Activated CD4-positive, alpha-beta T cell treated with anti-CD3 and anti-CD28 coated beads for 24 hours (primary cell): ENCODE results near the gene ZMYND8.

Source experiments
- DNase-seq, 2 donors: peaks; one replicate each; pipeline ENCODE4 v3.0.0-alpha.2; 2020; ENCODE audit warnings: low read depth in 2 of 2

Gene ZMYND8

DNA sequence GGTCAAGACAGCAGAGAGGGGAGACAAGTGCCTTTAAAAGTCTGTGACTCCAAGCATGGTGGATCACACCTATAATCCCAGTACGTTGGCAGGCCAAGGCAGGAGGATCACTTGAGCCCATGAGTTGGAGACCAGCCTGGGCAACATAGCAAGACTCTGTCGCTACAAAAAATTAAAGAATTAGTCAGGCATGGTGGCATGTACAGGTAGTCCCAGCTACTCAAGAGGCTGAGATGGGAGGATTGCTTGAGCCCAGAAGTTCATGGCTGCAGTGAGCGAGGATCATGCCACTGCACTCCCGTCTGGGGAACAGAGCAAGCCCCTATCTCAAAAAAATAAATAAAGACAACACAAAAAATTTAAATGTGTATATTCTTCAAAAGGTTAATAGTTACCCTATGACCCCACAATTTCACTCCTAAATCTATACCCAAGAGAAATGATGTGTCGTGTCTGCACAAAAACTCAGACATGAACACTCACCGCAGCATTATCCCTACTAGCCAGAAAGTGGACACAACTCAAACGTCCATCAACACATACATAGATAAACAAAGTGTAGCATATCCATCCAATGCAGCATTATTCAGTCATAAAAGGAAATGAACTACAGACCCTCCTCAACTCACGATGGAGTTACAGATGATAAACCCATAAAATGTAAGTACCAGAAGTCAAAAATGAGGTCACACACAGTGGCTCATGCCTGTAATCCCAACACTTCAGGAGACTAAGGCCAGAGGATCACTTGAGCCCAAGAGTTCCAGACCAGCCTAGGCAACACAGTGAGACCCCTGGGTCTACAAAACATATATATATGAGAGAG is 23.9 kb downstream of the ZMYND8 start:
- no peak for DNase-seq

GRCh38 chr20:47330933-47331708 is 25.4 kb downstream of the ZMYND8 start:
- no peak for DNase-seq

- DNase-seq, result no peak
Measured at GRCh38 chr20:47330071-47330470, 26.4 kb downstream of the ZMYND8 start.

GRCh38 chr20:47328129-47328528 is 28.4 kb downstream of the ZMYND8 start:
- DNase-seq, result no peak

DNA sequence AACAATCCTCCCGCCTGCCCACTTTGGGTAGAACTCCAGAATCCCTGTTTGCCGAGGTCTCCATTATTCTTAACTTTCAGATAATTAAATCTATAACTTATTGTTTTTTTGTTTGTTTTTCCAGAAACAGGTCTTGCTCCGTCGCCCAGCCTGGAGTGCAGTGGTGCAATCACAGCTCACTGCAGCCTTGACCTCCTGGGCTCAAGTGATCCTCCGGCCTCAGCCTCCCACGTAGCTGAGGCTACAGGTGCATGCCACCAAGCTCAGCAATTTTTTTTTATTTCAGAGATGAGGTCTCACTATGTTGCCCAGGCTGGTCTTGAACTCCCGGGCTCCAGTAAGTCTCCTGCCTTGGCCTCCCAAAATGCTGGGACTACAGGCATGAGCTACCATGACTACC is 28.8 kb downstream of the ZMYND8 start:
- no peak for DNase-seq

- no peak for DNase-seq
Measured at GRCh38 chr20:47326658-47327268, 29.7 kb downstream of the ZMYND8 start.

DNA sequence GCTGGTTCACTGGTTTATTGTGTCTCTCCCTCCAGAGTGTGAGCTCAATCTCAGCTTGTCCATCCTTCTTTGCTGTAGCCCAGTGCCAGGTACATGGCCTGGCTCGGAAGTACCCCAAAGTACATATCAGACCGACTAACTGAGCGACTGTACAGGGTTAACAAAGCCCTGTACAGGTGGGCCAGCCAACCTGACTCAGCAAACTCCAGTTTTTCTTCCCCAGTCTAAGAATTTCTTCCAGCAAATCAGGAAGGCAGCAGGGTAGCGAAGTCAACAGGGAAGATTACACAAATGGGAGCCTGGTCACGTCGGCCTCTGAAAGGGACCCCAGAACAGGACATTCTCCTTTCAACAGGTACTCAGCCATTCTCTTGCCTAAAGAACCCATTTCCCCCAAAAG is 31.3 kb downstream of the ZMYND8 start:
- DNase-seq, result no peak

- DNase-seq, result no peak
Measured at GRCh38 chr20:47320990-47321805, 35.3 kb downstream of the ZMYND8 start.

GRCh38 chr20:47319517-47320252 is 36.8 kb downstream of the ZMYND8 start:
- DNase-seq, result no peak

DNA sequence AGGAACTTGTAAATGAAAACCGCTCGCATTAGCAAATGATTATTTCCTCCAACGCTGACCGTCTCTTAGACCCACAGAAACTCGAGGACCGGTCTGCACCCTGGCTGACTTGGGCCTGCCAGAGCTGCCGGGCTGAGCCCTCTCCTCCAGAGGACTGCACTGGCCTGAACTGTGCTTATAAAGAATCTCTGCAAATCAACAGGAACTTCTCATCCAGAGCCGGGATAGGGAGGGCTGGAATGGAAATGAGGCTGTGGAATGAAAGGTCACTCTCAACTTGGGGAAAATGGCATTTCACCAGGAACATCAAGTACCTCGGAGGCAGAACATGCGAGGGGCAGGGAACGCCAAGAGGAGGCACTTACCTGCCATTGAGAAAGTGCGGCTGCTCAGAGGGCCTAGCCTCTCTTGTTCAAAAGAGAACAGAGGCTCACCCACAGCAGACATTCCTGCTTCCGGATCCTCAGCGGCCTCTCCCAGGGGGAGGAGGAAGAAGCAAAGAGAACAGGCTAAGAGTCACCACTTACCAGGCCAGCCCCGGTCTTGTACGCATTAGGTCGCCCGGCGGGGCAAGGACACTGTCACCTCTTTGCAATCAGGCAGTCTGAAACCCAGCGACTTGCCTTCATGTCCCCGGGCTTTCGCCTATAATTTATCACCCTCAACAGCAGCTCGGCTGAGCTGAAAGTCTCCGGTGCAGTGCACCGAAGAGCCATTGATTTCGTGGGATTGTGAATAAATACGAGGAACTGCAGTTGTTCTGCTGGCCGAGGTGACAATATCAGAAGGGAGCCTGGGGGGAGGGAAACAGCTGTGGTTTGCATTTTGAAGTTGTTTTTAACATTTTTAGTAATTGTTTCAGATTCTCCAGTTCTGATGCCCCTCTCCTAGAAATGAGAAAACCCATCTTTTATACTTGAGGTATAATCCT is 37.6 kb downstream of the ZMYND8 start:
- DNase-seq, result no peak

- no peak for DNase-seq
Measured at GRCh38 chr20:47318027-47318585, 38.4 kb downstream of the ZMYND8 start.

- peak; percentile 43 to 48 for DNase-seq
Measured at GRCh38 chr20:47317127-47317895, 39.2 kb downstream of the ZMYND8 start.

DNA sequence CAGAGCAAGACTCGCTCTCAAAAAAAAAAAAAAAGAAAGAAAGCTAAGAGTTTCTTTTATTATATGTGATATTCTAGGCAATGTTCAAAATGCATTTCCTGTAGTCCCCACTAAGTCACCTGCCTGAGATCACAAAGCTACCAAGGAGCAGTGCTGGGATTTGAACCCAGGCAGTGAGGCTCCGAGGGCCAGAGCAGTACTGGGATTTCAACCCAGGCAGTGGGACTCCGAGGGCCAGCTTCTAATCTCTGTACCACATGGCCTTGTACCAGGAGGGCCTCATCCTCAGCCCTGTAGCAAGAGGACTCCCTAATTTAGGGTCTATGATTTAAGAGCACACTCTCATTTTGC is 39.7 kb downstream of the ZMYND8 start:
- no peak for DNase-seq

DNA sequence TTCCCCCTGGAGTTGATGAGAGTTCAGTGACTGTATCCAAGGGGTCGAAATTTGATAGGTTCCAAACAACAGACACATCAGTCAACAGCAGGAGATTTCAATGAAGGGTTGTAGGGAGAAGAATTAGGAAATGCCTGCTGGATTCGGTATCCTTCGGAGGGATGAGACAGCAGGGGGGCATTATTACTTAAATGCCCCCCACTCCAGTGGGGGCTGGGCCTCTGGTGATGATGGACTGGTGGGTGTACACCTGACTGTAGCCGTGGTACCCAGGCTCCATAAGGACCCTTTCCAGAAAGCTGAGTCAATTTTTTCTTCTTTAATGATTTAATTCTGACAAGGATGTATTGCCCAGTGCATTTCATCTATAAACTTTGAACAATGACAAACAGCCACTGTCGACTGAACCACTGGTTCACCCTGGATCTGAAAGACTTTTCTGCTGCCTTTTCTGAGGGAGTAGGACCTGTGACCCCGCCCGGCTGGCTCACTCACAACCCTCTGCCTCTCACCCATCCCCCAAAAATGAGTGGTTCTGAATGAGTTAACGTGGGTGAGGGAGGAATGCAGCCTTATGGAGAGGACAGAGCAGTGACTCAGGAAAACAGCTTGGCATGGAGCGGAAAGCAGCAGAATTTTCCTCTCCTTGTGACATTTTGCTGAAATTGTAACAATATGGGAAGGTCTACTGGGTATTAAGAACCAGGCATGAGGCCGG is 41.0 kb downstream of the ZMYND8 start:
- no peak for DNase-seq

DNA sequence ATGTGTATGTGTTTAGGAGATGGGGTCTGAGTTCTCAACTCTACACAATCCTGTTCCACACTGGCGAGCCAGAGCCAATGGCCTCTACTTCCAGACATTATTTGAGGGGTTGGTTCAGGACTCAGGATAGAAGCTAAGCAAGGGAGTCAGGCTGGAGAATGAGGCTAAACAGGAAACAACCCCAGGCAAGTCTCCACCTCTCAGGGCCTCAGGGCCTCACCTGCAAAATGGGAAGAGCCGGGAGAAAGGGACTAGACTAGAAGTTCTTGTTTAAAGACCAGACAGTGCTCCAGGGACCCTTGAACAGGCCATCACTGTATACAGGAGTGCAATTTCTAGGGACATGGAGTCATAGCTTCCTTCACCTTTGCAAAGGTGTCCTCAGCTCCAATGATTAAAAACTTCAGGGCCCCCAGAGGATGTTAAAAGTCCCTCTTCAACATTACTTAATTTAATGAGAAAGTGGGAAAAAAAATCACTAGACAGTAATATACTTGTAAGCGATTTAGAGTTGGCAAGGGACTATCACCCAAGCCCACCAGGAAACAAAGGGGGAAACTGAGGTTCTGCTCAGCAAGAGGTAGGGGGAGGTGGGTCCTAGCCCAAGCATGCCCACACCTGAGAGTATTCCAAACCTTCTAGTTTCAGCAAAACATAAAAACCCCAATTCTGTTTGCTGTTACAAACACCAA is 41.7 kb downstream of the ZMYND8 start:
- DNase-seq, result no peak

DNA sequence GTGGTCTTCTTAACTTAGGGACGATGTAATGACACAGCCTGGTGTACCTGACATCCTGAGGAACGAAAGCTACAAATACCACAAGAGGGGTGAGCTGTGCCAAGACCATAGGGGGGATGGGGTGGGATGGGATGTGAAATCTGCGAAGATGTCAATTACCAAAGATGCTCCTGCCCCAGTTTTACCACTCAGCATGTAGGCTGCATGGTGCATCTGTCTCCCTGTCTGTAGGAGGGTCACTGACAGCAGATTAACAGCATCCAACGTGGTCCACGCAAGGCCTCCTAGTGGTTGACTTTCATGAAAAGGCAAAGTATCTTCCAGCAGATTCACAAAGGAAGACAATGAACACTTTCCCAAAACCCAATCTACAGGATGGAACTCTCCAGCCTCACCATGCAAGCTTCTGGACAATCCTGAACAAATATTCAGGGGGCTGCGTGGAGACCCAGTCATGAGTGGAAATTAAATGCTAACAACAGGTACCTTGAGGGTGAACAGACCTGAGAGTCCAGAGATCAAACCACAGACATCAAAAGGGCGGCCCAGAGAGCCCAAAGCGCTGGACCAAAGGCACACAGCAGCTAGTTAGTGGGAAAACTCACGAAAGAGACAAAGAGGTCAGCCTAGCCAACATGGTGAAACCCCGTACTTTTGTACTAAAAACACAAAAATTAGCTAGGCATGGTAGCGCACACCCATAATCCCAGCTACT is 44.4 kb downstream of the ZMYND8 start:
- no peak for DNase-seq

- no peak for DNase-seq
Measured at GRCh38 chr20:47311211-47311610, 45.3 kb downstream of the ZMYND8 start.
